ENCODE data around the gene TRABD2B.

Gene TRABD2B

GRCh38 chr1:47986761-47987200 is 10.4 kb downstream of the TRABD2B start:
- H3K4me3 ChIP-seq (ENCODE audit: low read length), result no peak overlapping the region
- DNase-seq (ENCODE audit: low read depth), result no peak
- TF ChIP-seq CTCF (conservative IDR thresholded peaks at IDR 0.05; ENCODE audit: low read depth, low read length), result no peak

- H3K4me3 ChIP-seq (ENCODE audit: low read length), result no peak overlapping the region
- no peak for TF ChIP-seq CTCF (conservative IDR thresholded peaks at IDR 0.05; ENCODE audit: low read depth, low read length)
- no peak for DNase-seq (ENCODE audit: low read depth)
Observed at GRCh38 chr1:47985018-47985417, 12.2 kb downstream of the TRABD2B start.

- H3K4me3 ChIP-seq (ENCODE audit: low read length), result no peak overlapping the region
- no peak for TF ChIP-seq CTCF (conservative IDR thresholded peaks at IDR 0.05; ENCODE audit: low read depth, low read length)
- DNase-seq (ENCODE audit: low read depth), result no peak
Observed at GRCh38 chr1:47984175-47984789, 12.9 kb downstream of the TRABD2B start.

- DNase-seq (ENCODE audit: low read depth), result no peak
- no peak overlapping the region for H3K4me3 ChIP-seq (ENCODE audit: low read length)
- no peak for TF ChIP-seq CTCF (conservative IDR thresholded peaks at IDR 0.05; ENCODE audit: low read depth, low read length)
Observed at GRCh38 chr1:47983691-47984090, 13.5 kb downstream of the TRABD2B start.

- no peak for DNase-seq (ENCODE audit: low read depth)
- TF ChIP-seq CTCF (conservative IDR thresholded peaks at IDR 0.05; ENCODE audit: low read depth, low read length), result no peak
- no peak overlapping the region for H3K4me3 ChIP-seq (ENCODE audit: low read length)
Observed at GRCh38 chr1:47981667-47982350, 15.4 kb downstream of the TRABD2B start.

GRCh38 chr1:47980501-47980900 is 16.7 kb downstream of the TRABD2B start:
- no peak overlapping the region for H3K4me3 ChIP-seq (ENCODE audit: low read length)
- DNase-seq (ENCODE audit: low read depth), result no peak
- TF ChIP-seq CTCF (conservative IDR thresholded peaks at IDR 0.05; ENCODE audit: low read depth, low read length), result no peak

- TF ChIP-seq CTCF (conservative IDR thresholded peaks at IDR 0.05; ENCODE audit: low read depth, low read length), result no peak
- H3K4me3 ChIP-seq (ENCODE audit: low read length), result no peak overlapping the region
- DNase-seq (ENCODE audit: low read depth), result no peak
Observed at GRCh38 chr1:47979724-47980123, 17.5 kb downstream of the TRABD2B start.

All from retinal pigment epithelial cell (primary cell).